ENCODE results near the gene ELOVL1. TPM values are rescaled to one million over a fixed set of nuclear protein-coding genes. Genes with fewer than 3 reads are reported as not detected.
A peak's percentile ranks its signal among the peaks of the same experiment; 100 is the strongest.

ELOVL1 gene
- total RNA-seq, 1 experiment from 2014 or later = 99.9 TPM

GRCh38 chr1:43321331-43321891 lies 46.4 kb downstream of the ELOVL1 start:
- Mint-ChIP-seq H3K36me3 (ENCODE audit: insufficient read depth, unreplicated experiment) (peaks cover 6% of the 10 kb centered on the region), H3K4me3 (ENCODE audit: unreplicated experiment) (no peak overlapping the region), H3K4me1 (ENCODE audit: insufficient read depth, unreplicated experiment) (no peaks in the 10 kb centered on the region), H3K9me3 (ENCODE audit: unreplicated experiment) (peaks cover 13% of the 10 kb centered on the region), H3K27ac (ENCODE audit: low read depth, unreplicated experiment) (no peak overlapping the region), H3K27me3 (ENCODE audit: insufficient read depth, unreplicated experiment) (no peaks in the 10 kb centered on the region)
- intact Hi-C loops (cut with micrococcal nuclease) = no loop called here
- no TSS peak for BruUV-seq (replicated peaks)
- DNase-seq (ENCODE audit: unreplicated experiment) = peak; percentile 14
- CTCF ChIA-PET = interaction anchor here (1.5 kb wide), 1 partner anchor 36 kb away, joined by 6 read pairs; the partner anchor contains the start of gene C1orf210
- no peak for TF ChIP-seq CTCF (IDR thresholded peaks at IDR 0.05; ENCODE audit: unreplicated experiment)
- POLR2A ChIA-PET = no interaction called here

GRCh38 chr1:43319766-43320165 lies 48.0 kb downstream of the ELOVL1 start:
- ChIA-PET POLR2A (interaction anchor here (0.7 kb wide), 1 partner anchor 8 kb away, joined by 3 read pairs; no protein-coding TSS in a partner anchor), CTCF (no interaction called here)
- DNase-seq (ENCODE audit: unreplicated experiment) = no peak
- no peak for TF ChIP-seq CTCF (IDR thresholded peaks at IDR 0.05; ENCODE audit: unreplicated experiment)
- no peak overlapping the region for H3K27ac Mint-ChIP-seq (ENCODE audit: low read depth, unreplicated experiment)
- no peaks in the 10 kb centered on the region for H3K4me1 Mint-ChIP-seq (ENCODE audit: insufficient read depth, unreplicated experiment)
- no peak overlapping the region for H3K4me3 Mint-ChIP-seq (ENCODE audit: unreplicated experiment)
- no TSS peak for BruUV-seq (replicated peaks)
- H3K27me3 Mint-ChIP-seq (ENCODE audit: insufficient read depth, unreplicated experiment) = no peaks in the 10 kb centered on the region
- H3K36me3 Mint-ChIP-seq (ENCODE audit: insufficient read depth, unreplicated experiment) = peaks cover 6% of the 10 kb centered on the region
- intact Hi-C loops (cut with micrococcal nuclease) = no loop called here
- H3K9me3 Mint-ChIP-seq (ENCODE audit: unreplicated experiment) = peaks cover 9% of the 10 kb centered on the region

- Mint-ChIP-seq H3K27me3 (ENCODE audit: insufficient read depth, unreplicated experiment) (no peaks in the 10 kb centered on the region), H3K4me1 (ENCODE audit: insufficient read depth, unreplicated experiment) (no peaks in the 10 kb centered on the region), H3K4me3 (ENCODE audit: unreplicated experiment) (no peak overlapping the region), H3K27ac (ENCODE audit: low read depth, unreplicated experiment) (no peak overlapping the region), H3K36me3 (ENCODE audit: insufficient read depth, unreplicated experiment) (peaks cover 1% of the 10 kb centered on the region), H3K9me3 (ENCODE audit: unreplicated experiment) (peaks cover 4% of the 10 kb centered on the region)
- intact Hi-C loops (cut with micrococcal nuclease) = no loop called here
- BruUV-seq (replicated peaks) = no TSS peak
- DNase-seq (ENCODE audit: unreplicated experiment) = no peak
- TF ChIP-seq CTCF (IDR thresholded peaks at IDR 0.05; ENCODE audit: unreplicated experiment) = no peak
- POLR2A ChIA-PET = no interaction called here
- CTCF ChIA-PET = no interaction called here
These were observed 48.5 kb downstream of the ELOVL1 start for GRCh38 chr1:43319288-43319687.

- DNase-seq (ENCODE audit: unreplicated experiment) = no peak
- intact Hi-C loops (cut with micrococcal nuclease) = no loop called here
- ChIA-PET CTCF (no interaction called here), POLR2A (no interaction called here)
- Mint-ChIP-seq H3K27ac (ENCODE audit: low read depth, unreplicated experiment) (no peak overlapping the region), H3K4me1 (ENCODE audit: insufficient read depth, unreplicated experiment) (no peaks in the 10 kb centered on the region), H3K36me3 (ENCODE audit: insufficient read depth, unreplicated experiment) (no peaks in the 10 kb centered on the region), H3K4me3 (ENCODE audit: unreplicated experiment) (no peak overlapping the region), H3K27me3 (ENCODE audit: insufficient read depth, unreplicated experiment) (no peaks in the 10 kb centered on the region), H3K9me3 (ENCODE audit: unreplicated experiment) (no peaks in the 10 kb centered on the region)
- no peak for TF ChIP-seq CTCF (IDR thresholded peaks at IDR 0.05; ENCODE audit: unreplicated experiment)
- BruUV-seq (replicated peaks) = no TSS peak
These were observed 49.0 kb downstream of the ELOVL1 start for GRCh38 chr1:43318831-43319230.

All from MCF 10A (cell line).